H9 (cell line): Measurements from ENCODE around the gene DCP1A. TPM values are rescaled to one million over a fixed set of nuclear protein-coding genes. Genes with fewer than 3 reads are reported as not detected.

Source experiments
- DNase-seq: peaks from one replicate; pipeline ENCODE4 v3.0.0-alpha.2; 2017
- H2AFZ ChIP-seq: one replicate; pipeline ENCODE4 v1.6.1; 2013; ENCODE audit warnings: mild to moderate bottlenecking, low read length, control low read depth, moderate library complexity
- H2AK5ac ChIP-seq: 2 replicates; pipeline ENCODE4 v1.6.1; 2013; ENCODE audit warnings: low read length, control low read depth, mixed read lengths; ENCODE audit not compliant: insufficient read length
- H2BK120ac ChIP-seq: one replicate; pipeline ENCODE4 v1.6.1; 2013; ENCODE audit warnings: low read depth, mild to moderate bottlenecking, low read length, control low read depth, inconsistent platforms; ENCODE audit not compliant: poor library complexity, severe bottlenecking
- H2BK12ac ChIP-seq: 2 replicates; pipeline ENCODE4 v1.6.1; 2013; ENCODE audit warnings: low read length, control low read depth, mixed read lengths, low read depth; ENCODE audit not compliant: insufficient read length
- H2BK15ac ChIP-seq: 2 replicates; pipeline ENCODE4 v1.6.1; 2013; ENCODE audit warnings: low read depth, low read length, control low read depth
- H2BK20ac ChIP-seq: one replicate; pipeline ENCODE4 v1.6.1; 2013; ENCODE audit warnings: low read depth, mild to moderate bottlenecking, low read length, control low read depth, inconsistent platforms; ENCODE audit not compliant: poor library complexity, severe bottlenecking
- H2BK5ac ChIP-seq: 2 replicates; pipeline ENCODE4 v1.6.1; 2013; ENCODE audit warnings: low read length, control low read depth, mixed read lengths; ENCODE audit not compliant: insufficient read length
- H3K14ac ChIP-seq: 2 replicates; pipeline ENCODE4 v1.6.1; 2013; ENCODE audit warnings: low read length, control low read depth; ENCODE audit not compliant: insufficient read depth
- H3K18ac ChIP-seq: 2 replicates; pipeline ENCODE4 v1.6.1; 2013; ENCODE audit warnings: low read depth, mild to moderate bottlenecking, mixed read lengths, low read length, control low read depth; ENCODE audit not compliant: insufficient read length
- H3K23ac ChIP-seq: 2 replicates; pipeline ENCODE4 v1.6.1; 2013; ENCODE audit warnings: low read length, control low read depth, mixed read lengths, low read depth; ENCODE audit not compliant: insufficient read length
- H3K23me2 ChIP-seq: 2 replicates; pipeline ENCODE4 v1.6.1; 2013; ENCODE audit warnings: low read depth, mild to moderate bottlenecking, mixed read lengths, low read length, control low read depth; ENCODE audit not compliant: insufficient read length, poor library complexity, severe bottlenecking
- H3K27ac ChIP-seq: 2 replicates; pipeline ENCODE4 v1.5.1; 2013; ENCODE audit warnings: low read length, control low read depth, mixed read lengths, low read depth; ENCODE audit not compliant: insufficient read length
- H3K27me3 ChIP-seq: 2 replicates; pipeline ENCODE4 v1.6.1; 2013; ENCODE audit warnings: low read length, control low read depth, inconsistent platforms; ENCODE audit not compliant: insufficient read depth
- H3K4ac ChIP-seq: 2 replicates; pipeline ENCODE4 v1.6.1; 2013; ENCODE audit warnings: low read depth, mild to moderate bottlenecking, control low read depth, inconsistent platforms, low read length, moderate library complexity
- H3K4me1 ChIP-seq: 2 replicates; pipeline ENCODE4 v1.6.1; 2013; ENCODE audit warnings: low read length, control low read depth, inconsistent platforms; ENCODE audit not compliant: insufficient read depth
- H3K4me2 ChIP-seq: 2 replicates; pipeline ENCODE4 v1.6.1; 2013; ENCODE audit warnings: low read length, control low read depth, mixed read lengths; ENCODE audit not compliant: insufficient read length, insufficient read depth
- H3K56ac ChIP-seq: 2 replicates; pipeline ENCODE4 v1.6.1; 2013; ENCODE audit warnings: low read depth, mild to moderate bottlenecking, mixed read lengths, low read length, control low read depth; ENCODE audit not compliant: insufficient read length
- H3K79me1 ChIP-seq: 2 replicates; pipeline ENCODE4 v1.6.1; 2013; ENCODE audit warnings: low read depth, mild to moderate bottlenecking, moderate library complexity, low read length, control low read depth, inconsistent platforms; ENCODE audit not compliant: insufficient read depth, poor library complexity, severe bottlenecking
- H3K79me2 ChIP-seq: 2 replicates; pipeline ENCODE4 v1.6.1; 2013; ENCODE audit warnings: low read length, control low read depth, inconsistent platforms; ENCODE audit not compliant: insufficient read depth
- H3K9ac ChIP-seq: 2 replicates; pipeline ENCODE4 v1.6.1; 2013; ENCODE audit warnings: low read length, control low read depth, mixed read lengths; ENCODE audit not compliant: insufficient read length; ENCODE audit errors: extremely low read depth
- H3K9me3 ChIP-seq: one replicate; pipeline ENCODE4 v1.6.1; 2013; ENCODE audit warnings: low read depth, low read length, inconsistent platforms; ENCODE audit not compliant: control insufficient read depth
- H3T11ph ChIP-seq: one replicate; pipeline ENCODE4 v1.6.1; 2013; ENCODE audit warnings: mild to moderate bottlenecking, low read length, control low read depth, inconsistent platforms
- H4K20me1 ChIP-seq: one replicate; pipeline ENCODE4 v1.6.1; 2013; ENCODE audit not compliant: control insufficient read depth, insufficient read length, insufficient read depth
- H4K5ac ChIP-seq: 2 replicates; pipeline ENCODE4 v1.6.1; 2013; ENCODE audit warnings: low read depth, mild to moderate bottlenecking, mixed read lengths, low read length, control low read depth; ENCODE audit not compliant: insufficient read length
- H4K8ac ChIP-seq: replicated peaks from 2 replicates; pipeline ENCODE4 v1.6.1; 2013; ENCODE audit warnings: low read length, control low read depth, mixed read lengths, low read depth; ENCODE audit not compliant: insufficient read length
- H4K91ac ChIP-seq: 2 replicates; pipeline ENCODE4 v1.6.1; 2013; ENCODE audit warnings: low read depth, mild to moderate bottlenecking, moderate library complexity, mixed read lengths, low read length, control low read depth; ENCODE audit not compliant: insufficient read length
- H3K27ac Mint-ChIP-seq, 3 experiments: 2 replicates in 2 of 3; 3 replicates in 1 of 3; pipeline ENCODE4 v1.8.0; 2020 to 2021; ENCODE audit warnings: mixed read lengths in 3 of 3, mild to moderate bottlenecking in 1 of 3, moderate library complexity in 1 of 3
- H3K27me3 Mint-ChIP-seq: 2 replicates; pipeline ENCODE4 v1.8.0; 2021; ENCODE audit warnings: low read depth, mild to moderate bottlenecking, moderate library complexity, mixed read lengths
- H3K36me3 Mint-ChIP-seq, 3 experiments: 2 replicates in 2 of 3; 3 replicates in 1 of 3; pipeline ENCODE4 v1.8.0; 2020 to 2021; ENCODE audit warnings: low read depth in 3 of 3, mixed read lengths in 3 of 3; ENCODE audit not compliant: insufficient read depth in 1 of 3
- H3K4me1 Mint-ChIP-seq, 2 experiments: 2 replicates each; pipeline ENCODE4 v1.8.0; 2020; ENCODE audit warnings: mixed read lengths in 2 of 2
- H3K4me3 Mint-ChIP-seq, 2 experiments: 2 replicates in 1 of 2; 3 replicates in 1 of 2; pipeline ENCODE4 v1.8.0; 2020 to 2021; ENCODE audit warnings: mild to moderate bottlenecking in 2 of 2, mixed read lengths in 2 of 2, moderate library complexity in 1 of 2
- H3K9me3 Mint-ChIP-seq, 2 experiments: 2 replicates in 1 of 2; 3 replicates in 1 of 2; pipeline ENCODE4 v1.8.0; 2020; ENCODE audit warnings: mild to moderate bottlenecking in 2 of 2, mixed read lengths in 2 of 2, moderate library complexity in 1 of 2
- WGBS: extraction: QIAGEN DNeasy Blood & Tissue Kit; methylation state at CpG from one replicate; pipeline ENCODE4 v1.1.7; 2013; ENCODE audit warnings: missing lambda C conversion rate, low lambda C conversion rate, mixed read lengths; ENCODE audit not compliant: insufficient read length; ENCODE audit errors: extremely low coverage; 5-methylcytosine and 5-hydroxymethylcytosine counted together
- total RNA-seq: library from RNA; stranded (reverse); gene quantifications from 2 replicates; pipeline ENCODE4 v1.2.1, GENCODE V29; 2021
- TF ChIP-seq, protein P1 (sequence below): fragments of 200-600 bp; sonication (generic); conservative IDR thresholded peaks from 3 replicates; pipeline ENCODE4 v1.8.0; 2021; ENCODE audit warnings: antibody characterized with exemption, mild to moderate bottlenecking

Gene DCP1A
- total RNA-seq, 1 experiment from 2014 or later: 17.8 TPM

DNA sequence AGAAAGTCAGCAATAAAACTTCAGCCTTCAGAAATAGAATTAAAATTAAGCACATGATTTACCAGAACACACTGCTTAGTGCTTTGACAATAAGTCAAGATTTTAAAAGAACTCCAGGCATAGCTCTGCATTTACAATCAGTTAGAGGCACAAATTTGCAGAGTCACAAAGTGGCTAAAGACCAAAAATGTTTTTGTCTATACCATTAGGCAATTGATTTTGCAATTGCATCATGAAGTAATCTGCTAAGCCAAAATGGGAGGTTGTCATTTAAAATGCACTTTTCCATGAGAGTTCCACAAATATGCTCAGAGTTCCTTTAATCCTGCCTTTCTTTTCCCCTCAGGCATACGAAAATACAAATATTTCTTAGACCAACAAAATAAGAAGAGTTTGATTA lies 10.1 kb upstream of the DCP1A start:
- H4K5ac ChIP-seq: no peak overlapping the region
- Mint-ChIP-seq H3K27me3 (0 out of 2 replicates have a peak, but pooled peaks cover 1% of the 10 kb centered on the region), H3K36me3 (no peaks in the 10 kb centered on the region), H3K4me3 (no peak overlapping the region), H3K27ac (no peak overlapping the region), H3K9me3 (no peaks in the 10 kb centered on the region), H3K4me1 (no peaks in the 10 kb centered on the region)
- no peak overlapping the region for H2BK20ac ChIP-seq
- H2AFZ ChIP-seq: no peak overlapping the region
- no peak overlapping the region for H3K9ac ChIP-seq
- H2BK120ac ChIP-seq: no peak overlapping the region
- H3K79me2 ChIP-seq: no peaks in the 10 kb centered on the region; the same call in 1 of the 2 replicates
- H3K23ac ChIP-seq: no peak overlapping the region
- no peaks in the 10 kb centered on the region for H3K79me1 ChIP-seq
- H4K8ac ChIP-seq: no peak overlapping the region
- no peak overlapping the region for H2AK5ac ChIP-seq
- H2BK15ac ChIP-seq: no peak overlapping the region
- no peaks in the 10 kb centered on the region for H3K9me3 ChIP-seq
- H3K56ac ChIP-seq: no peak overlapping the region
- H4K20me1 ChIP-seq: no peaks in the 10 kb centered on the region
- H3K4ac ChIP-seq: no peak overlapping the region
- no peak overlapping the region for H4K91ac ChIP-seq
- no peak overlapping the region for H2BK5ac ChIP-seq
- no peak overlapping the region for H3K18ac ChIP-seq
- TF ChIP-seq, protein P1, sequence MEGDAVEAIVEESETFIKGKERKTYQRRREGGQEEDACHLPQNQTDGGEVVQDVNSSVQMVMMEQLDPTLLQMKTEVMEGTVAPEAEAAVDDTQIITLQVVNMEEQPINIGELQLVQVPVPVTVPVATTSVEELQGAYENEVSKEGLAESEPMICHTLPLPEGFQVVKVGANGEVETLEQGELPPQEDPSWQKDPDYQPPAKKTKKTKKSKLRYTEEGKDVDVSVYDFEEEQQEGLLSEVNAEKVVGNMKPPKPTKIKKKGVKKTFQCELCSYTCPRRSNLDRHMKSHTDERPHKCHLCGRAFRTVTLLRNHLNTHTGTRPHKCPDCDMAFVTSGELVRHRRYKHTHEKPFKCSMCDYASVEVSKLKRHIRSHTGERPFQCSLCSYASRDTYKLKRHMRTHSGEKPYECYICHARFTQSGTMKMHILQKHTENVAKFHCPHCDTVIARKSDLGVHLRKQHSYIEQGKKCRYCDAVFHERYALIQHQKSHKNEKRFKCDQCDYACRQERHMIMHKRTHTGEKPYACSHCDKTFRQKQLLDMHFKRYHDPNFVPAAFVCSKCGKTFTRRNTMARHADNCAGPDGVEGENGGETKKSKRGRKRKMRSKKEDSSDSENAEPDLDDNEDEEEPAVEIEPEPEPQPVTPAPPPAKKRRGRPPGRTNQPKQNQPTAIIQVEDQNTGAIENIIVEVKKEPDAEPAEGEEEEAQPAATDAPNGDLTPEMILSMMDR: no peak
- H3K23me2 ChIP-seq: no peaks in the 10 kb centered on the region
- WGBS: no CpG with 5 or more reads among the region's 1 CpG
- H3K27ac ChIP-seq: no peak overlapping the region
- no peaks in the 10 kb centered on the region for H3K27me3 ChIP-seq
- H3K14ac ChIP-seq: no peak overlapping the region
- DNase-seq: no peak
- H3K4me1 ChIP-seq: no peaks in the 10 kb centered on the region
- H3K4me2 ChIP-seq: no peak overlapping the region
- H3T11ph ChIP-seq: no peak overlapping the region
- no peak overlapping the region for H2BK12ac ChIP-seq
